HepG2 (cell line): ENCODE results near the gene MSI2. TPM values are rescaled to one million over a fixed set of nuclear protein-coding genes. Genes with fewer than 3 reads are reported as not detected.
A peak's percentile ranks its signal among the peaks of the same experiment; 100 is the strongest.

ENCODE experiments used
- AGO2 ChIP-seq: fragments of 200-400 bp; formaldehyde crosslinking; optimal IDR thresholded peaks from 2 replicates; pipeline ENCODE3; 2017; ENCODE audit warnings: mild to moderate bottlenecking, low read depth, low read length, moderate library complexity
- KIAA2018 ChIP-seq: sonication (generic); formaldehyde crosslinking; IDR thresholded peaks from 2 replicates; pipeline ENCODE4 v1.5.0; 2020; ENCODE audit warnings: mild to moderate bottlenecking, missing genetic modification reagents, borderline replicate concordance
- KLF12 ChIP-seq: sonication (generic); formaldehyde crosslinking; IDR thresholded peaks from 2 replicates; pipeline ENCODE4 v1.4.0; 2020; ENCODE audit warnings: missing genetic modification reagents, borderline replicate concordance
- NFKBIZ ChIP-seq: IDR thresholded peaks from 2 replicates; pipeline ENCODE4 v1.6.1; 2018; ENCODE audit warnings: missing genetic modification reagents, missing compliant biosample characterization
- SSRP1 ChIP-seq: IDR thresholded peaks from 2 replicates; pipeline ENCODE4 v1.6.1; 2016; ENCODE audit warnings: control low read depth
- TGIF2 ChIP-seq: IDR thresholded peaks from 2 replicates; pipeline ENCODE4 v1.6.1; 2016; ENCODE audit warnings: control low read depth, missing compliant biosample characterization
- YY1 ChIP-seq: IDR thresholded peaks from 2 replicates; pipeline ENCODE4 v1.6.1; 2011; ENCODE audit warnings: low read length, low read depth, moderate library complexity, mild to moderate bottlenecking; ENCODE audit not compliant: insufficient read depth, insufficient replicate concordance
- ZNF484 ChIP-seq: sonication (generic); formaldehyde crosslinking; IDR thresholded peaks from 2 replicates; pipeline ENCODE4 v1.5.1; 2020; ENCODE audit warnings: mild to moderate bottlenecking, low read depth, missing genetic modification reagents, borderline replicate concordance
- ZNF503 ChIP-seq: sonication (generic); formaldehyde crosslinking; IDR thresholded peaks from 2 replicates; pipeline ENCODE4 v1.4.0; 2020; ENCODE audit warnings: missing genetic modification reagents
- ZNF644 ChIP-seq: IDR thresholded peaks from 2 replicates; pipeline ENCODE4 v1.6.1; 2016; ENCODE audit warnings: low read depth
- polyA plus RNA-seq, 8 experiments: library from polyadenylated mRNA; depleted of rRNA in 3 of 8; stranded (reverse) in 7 of 8; unstranded in 1 of 8; fragments of >200 nt; fragmentation: Illumina TruSeq in 4 of 8; extraction: Trizol in 4 of 8; gene quantifications; 2 replicates each; pipeline versions ENCODE4 v1.2.1 to v1.2.3, GENCODE V29; 2011 to 2016; ENCODE audit warnings: low read depth in 4 of 8, missing spikeins in 1 of 8, mixed read lengths in 1 of 8; ENCODE audit not compliant: insufficient read depth in 1 of 8
- total RNA-seq, 5 experiments: library from RNA; depleted of rRNA; stranded (reverse); fragments of >200 nt; fragmentation: Illumina TruSeq; extraction: Trizol; gene quantifications; 2 replicates each; pipeline ENCODE4 v1.2.3, GENCODE V29; 2016; ENCODE audit warnings: low read depth in 1 of 5

MSI2 gene
- total and polyA plus RNA-seq, 2 of the 13 experiments (the other 11 are each of a cell fraction or from before 2014, with no cell fraction given), result 77.5 to 78.4 TPM

GRCh38 chr17:57407287-57408070 is 151.2 kb downstream of the MSI2 start (continued):
- TF ChIP-seq ZNF484 (CRISPR knock-in tag) (no peak), AGO2 (no peak), ZNF644 (CRISPR knock-in tag) (0 out of 2 replicates have a peak, but pooled peaks have one; percentile 29), ZNF503 (CRISPR knock-in tag) (peak; percentile 95; the same call in 1 of the 2 replicates), SSRP1 (CRISPR knock-in tag) (0 out of 2 replicates have a peak, but pooled peaks have one; percentile 62), KLF12 (peak; percentile 89; the same call in 1 of the 2 replicates), KIAA2018 (no peak), NFKBIZ (CRISPR knock-in tag) (0 out of 2 replicates have a peak, but pooled peaks have one; percentile 62), YY1 (peak; percentile 10), TGIF2 (no peak; the same call in 1 of the 2 replicates)
